Epithelial cell of esophagus (primary cell): ENCODE data around the gene RXRB.

Source experiments
- DNase-seq: peaks from one replicate; pipeline ENCODE4 v3.0.0; 2010; ENCODE audit warnings: low read depth
- H3K4me3 ChIP-seq: 2 replicates; pipeline ENCODE4 v1.5.1; 2011; ENCODE audit warnings: mild to moderate bottlenecking, low read length, control low read depth
- TF ChIP-seq, protein P1 (sequence below): IDR thresholded peaks from 2 replicates; pipeline ENCODE4 v1.5.1; 2011; ENCODE audit warnings: low read depth, mild to moderate bottlenecking, low read length, control low read depth, inconsistent platforms; ENCODE audit not compliant: insufficient read depth; ENCODE audit errors: missing control alignments

RXRB gene

GRCh38 chr6:33189625-33190448 is 10.6 kb downstream of the RXRB start:
- TF ChIP-seq, protein P1, sequence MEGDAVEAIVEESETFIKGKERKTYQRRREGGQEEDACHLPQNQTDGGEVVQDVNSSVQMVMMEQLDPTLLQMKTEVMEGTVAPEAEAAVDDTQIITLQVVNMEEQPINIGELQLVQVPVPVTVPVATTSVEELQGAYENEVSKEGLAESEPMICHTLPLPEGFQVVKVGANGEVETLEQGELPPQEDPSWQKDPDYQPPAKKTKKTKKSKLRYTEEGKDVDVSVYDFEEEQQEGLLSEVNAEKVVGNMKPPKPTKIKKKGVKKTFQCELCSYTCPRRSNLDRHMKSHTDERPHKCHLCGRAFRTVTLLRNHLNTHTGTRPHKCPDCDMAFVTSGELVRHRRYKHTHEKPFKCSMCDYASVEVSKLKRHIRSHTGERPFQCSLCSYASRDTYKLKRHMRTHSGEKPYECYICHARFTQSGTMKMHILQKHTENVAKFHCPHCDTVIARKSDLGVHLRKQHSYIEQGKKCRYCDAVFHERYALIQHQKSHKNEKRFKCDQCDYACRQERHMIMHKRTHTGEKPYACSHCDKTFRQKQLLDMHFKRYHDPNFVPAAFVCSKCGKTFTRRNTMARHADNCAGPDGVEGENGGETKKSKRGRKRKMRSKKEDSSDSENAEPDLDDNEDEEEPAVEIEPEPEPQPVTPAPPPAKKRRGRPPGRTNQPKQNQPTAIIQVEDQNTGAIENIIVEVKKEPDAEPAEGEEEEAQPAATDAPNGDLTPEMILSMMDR = no peak
- DNase-seq = no peak
- H3K4me3 ChIP-seq = no peak overlapping the region

- no peak overlapping the region for H3K4me3 ChIP-seq
- no peak for DNase-seq
- TF ChIP-seq, protein P1 = no peak
Measured at GRCh38 chr6:33189164-33189563, 11.3 kb downstream of the RXRB start.

DNA sequence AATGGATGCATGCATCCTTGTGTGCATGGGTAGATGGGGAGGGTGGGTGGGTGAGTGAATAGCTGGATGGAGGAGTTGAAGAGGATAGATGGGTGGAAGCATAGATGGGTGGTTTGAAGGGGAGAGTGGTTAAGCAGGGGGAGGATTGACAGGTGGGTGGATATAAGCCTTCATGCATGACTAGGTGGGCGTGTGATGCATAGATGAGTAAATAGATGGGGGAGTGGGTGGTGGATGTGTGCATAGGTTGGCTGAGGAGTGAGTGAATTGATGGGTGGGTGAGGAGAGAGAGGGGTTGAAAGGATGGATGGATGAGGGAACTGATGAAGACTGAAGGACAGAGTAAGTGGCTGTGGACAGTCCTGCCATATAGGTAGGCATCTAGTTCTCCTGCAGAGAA is 12.7 kb downstream of the RXRB start:
- H3K4me3 ChIP-seq = no peak overlapping the region
- TF ChIP-seq, protein P1 = no peak
- DNase-seq = no peak

DNA sequence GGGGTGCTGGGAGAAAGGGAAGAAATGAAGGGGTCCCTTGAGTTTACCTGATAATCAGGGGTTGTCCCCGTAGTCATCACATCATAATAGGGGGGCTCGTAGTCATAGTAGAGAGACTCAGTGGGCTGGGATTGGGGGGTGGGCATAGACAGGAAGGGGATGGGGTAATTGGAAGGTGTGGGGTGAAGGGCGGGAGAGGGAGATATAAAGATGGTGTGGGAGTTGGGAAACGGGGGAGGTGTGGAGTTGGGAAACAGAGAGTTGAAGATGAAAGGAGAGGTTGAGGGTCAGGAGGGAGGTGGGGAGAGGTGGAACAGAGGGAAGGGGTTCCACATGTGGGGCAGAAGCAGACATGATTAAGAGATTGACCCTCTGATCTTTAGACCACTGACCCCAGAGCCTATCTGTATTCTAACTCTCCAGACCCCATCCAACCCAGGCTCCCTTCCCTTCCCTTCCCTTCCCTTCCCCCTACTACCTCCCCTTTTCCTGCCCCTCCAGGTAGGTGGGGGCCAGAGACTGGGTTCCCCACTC is 14.7 kb downstream of the RXRB start:
- no peak overlapping the region for H3K4me3 ChIP-seq
- DNase-seq = no peak
- TF ChIP-seq, protein P1 = no peak

- no peak overlapping the region for H3K4me3 ChIP-seq
- TF ChIP-seq, protein P1 = no peak
- no peak for DNase-seq
Measured at GRCh38 chr6:33185190-33185589, 15.3 kb downstream of the RXRB start.

- TF ChIP-seq, protein P1 = no peak
- no peak for DNase-seq
- H3K4me3 ChIP-seq = no peak overlapping the region
Measured at GRCh38 chr6:33183071-33183683, 17.3 kb downstream of the RXRB start.
